Activated CD4-positive, alpha-beta T cell treated with anti-CD3 and anti-CD28 coated beads, Interleukin-2, amount 50 U/mL, for 16 hours (primary cell): ENCODE results near the gene FDXR.
A peak's percentile ranks its signal among the peaks of the same experiment; 100 is the strongest.

Source experiments
- DNase-seq: peaks from one replicate; pipeline ENCODE4 v3.0.0-alpha.2; 2020

FDXR gene

GRCh38 chr17:74854792-74855191, 18.0 kb downstream of the FDXR start:
- no peak for DNase-seq

- no peak for DNase-seq
These were observed 19.1 kb downstream of the FDXR start for GRCh38 chr17:74853669-74854068.

- DNase-seq: no peak
These were observed 19.8 kb downstream of the FDXR start for GRCh38 chr17:74853048-74853397.

- DNase-seq: peak; percentile 65
These were observed 20.4 kb downstream of the FDXR start for GRCh38 chr17:74852237-74853047.

- no peak for DNase-seq
These were observed 21.1 kb downstream of the FDXR start for GRCh38 chr17:74851612-74852236.

- no peak for DNase-seq
These were observed 21.9 kb downstream of the FDXR start for GRCh38 chr17:74850914-74851313.

GRCh38 chr17:74850310-74850709, 22.5 kb downstream of the FDXR start:
- no peak for DNase-seq

- no peak for DNase-seq
These were observed 24.0 kb downstream of the FDXR start for GRCh38 chr17:74848656-74849399.

- no peak for DNase-seq
These were observed 26.2 kb downstream of the FDXR start for GRCh38 chr17:74846621-74847020.

- DNase-seq: no peak
These were observed 29.5 kb downstream of the FDXR start for GRCh38 chr17:74843352-74843627.

- no peak for DNase-seq
These were observed 30.0 kb downstream of the FDXR start for GRCh38 chr17:74842599-74843351.

- no peak for DNase-seq
These were observed 30.6 kb downstream of the FDXR start for GRCh38 chr17:74842146-74842598.

- no peak for DNase-seq
These were observed 31.7 kb downstream of the FDXR start for GRCh38 chr17:74840989-74841666.

- no peak for DNase-seq
These were observed 32.6 kb downstream of the FDXR start for GRCh38 chr17:74839990-74840852.

- DNase-seq: no peak
These were observed 34.5 kb downstream of the FDXR start for GRCh38 chr17:74838274-74838673.

- no peak for DNase-seq
These were observed 35.9 kb downstream of the FDXR start for GRCh38 chr17:74836691-74837467.

GRCh38 chr17:74836191-74836590, 36.6 kb downstream of the FDXR start:
- DNase-seq: no peak

- no peak for DNase-seq
These were observed 39.1 kb downstream of the FDXR start for GRCh38 chr17:74833501-74834377.

GRCh38 chr17:74832421-74832820, 40.4 kb downstream of the FDXR start:
- DNase-seq: no peak
